CD4-positive, CD25-positive, alpha-beta regulatory T cell (primary cell): ENCODE measurements around the gene ZHX3. TPM values are rescaled to one million over a fixed set of nuclear protein-coding genes. Genes with fewer than 3 reads are reported as not detected.

Experiments used
- ATAC-seq, 2 donors: fragments of 150-1000 bp; cut with Tn5 transposase; one replicate each; pipeline ENCODE4 v1.10.0; 2021; ENCODE audit warnings: low read depth in 2 of 2, moderate number of reproducible peaks in 2 of 2, moderate library complexity in 1 of 2
- DNase-seq, 3 donors: peaks; one replicate each; pipeline versions ENCODE4 v3.0.0 to v3.0.0-alpha.2; 2012 to 2022; ENCODE audit warnings: mixed read lengths in 1 of 3
- H3K27ac ChIP-seq: one replicate; pipeline ENCODE4 v1.7.0; 2013; ENCODE audit warnings: mild to moderate bottlenecking, low read length; ENCODE audit not compliant: insufficient read depth, poor library complexity, severe bottlenecking
- H3K27me3 ChIP-seq: one replicate; pipeline ENCODE4 v1.7.0; 2013; ENCODE audit warnings: low read length; ENCODE audit not compliant: control insufficient read depth, insufficient read depth
- H3K36me3 ChIP-seq: one replicate; pipeline ENCODE4 v1.7.0; 2013; ENCODE audit warnings: mild to moderate bottlenecking, low read length, moderate library complexity; ENCODE audit not compliant: control insufficient read depth, insufficient read depth
- H3K4me1 ChIP-seq: 2 replicates; pipeline ENCODE4 v1.7.0; 2013; ENCODE audit warnings: mild to moderate bottlenecking, low read length; ENCODE audit not compliant: insufficient read depth, control insufficient read depth, poor library complexity, severe bottlenecking
- H3K4me3 ChIP-seq: one replicate; pipeline ENCODE4 v1.7.0; 2013; ENCODE audit warnings: low read depth, mild to moderate bottlenecking, low read length, moderate library complexity
- H3K9me3 ChIP-seq, 2 experiments: 1 replicate in 1 of 2; 2 replicates in 1 of 2; pipeline ENCODE4 v1.7.0; 2013; ENCODE audit warnings: low read length in 2 of 2, mild to moderate bottlenecking in 1 of 2, moderate library complexity in 1 of 2; ENCODE audit not compliant: control insufficient read depth in 2 of 2
- H3K27ac Mint-ChIP-seq, 3 donors: one replicate each; pipeline ENCODE4 v1.8.0; 2020 to 2022; ENCODE audit warnings: mild to moderate bottlenecking in 3 of 3, mixed read lengths in 3 of 3, moderate library complexity in 2 of 3
- H3K27me3 Mint-ChIP-seq: one replicate; pipeline ENCODE4 v1.8.0; 2022; ENCODE audit warnings: mild to moderate bottlenecking, mixed read lengths
- H3K36me3 Mint-ChIP-seq: one replicate; pipeline ENCODE4 v1.8.0; 2020; ENCODE audit warnings: mixed read lengths
- H3K4me1 Mint-ChIP-seq, 4 donors: one replicate each; pipeline ENCODE4 v1.8.0; 2020 to 2022; ENCODE audit warnings: mixed read lengths in 4 of 4, mild to moderate bottlenecking in 1 of 4
- H3K4me3 Mint-ChIP-seq, 4 donors: one replicate each; pipeline ENCODE4 v1.8.0; 2020 to 2022; ENCODE audit warnings: mild to moderate bottlenecking in 4 of 4, mixed read lengths in 4 of 4, moderate library complexity in 3 of 4
- H3K9me3 Mint-ChIP-seq, 7 donors: one replicate each; pipeline ENCODE4 v1.8.0; 2020 to 2022; ENCODE audit warnings: mixed read lengths in 7 of 7, mild to moderate bottlenecking in 3 of 7, moderate library complexity in 2 of 7
- polyA plus RNA-seq, 4 donors: library from polyadenylated mRNA; unstranded; fragments of 300-500 nt; fragmentation: Illumina TruSeq; gene quantifications; one replicate each; pipeline ENCODE4 v1.2.3, GENCODE V29; 2021
- total RNA-seq: library from RNA; stranded (reverse); gene quantifications from one replicate; pipeline ENCODE4 v1.2.3, GENCODE V29; 2022

Gene ZHX3
- total and polyA plus RNA-seq, 5 donors from 2014 or later = 0.42 to 8.8 (median 2.9) TPM

- Mint-ChIP-seq H3K27me3 (no peaks in the 10 kb centered on the region), H3K4me3 (no peak overlapping the region), H3K4me1 (no peaks in the 10 kb centered on the region), H3K27ac (no peak overlapping the region), H3K36me3 (no peaks in the 10 kb centered on the region), H3K9me3 (no peaks in the 10 kb centered on the region)
- Histone ChIP-seq H3K9me3 (no peaks in the 10 kb centered on the region), H3K27me3 (no peaks in the 10 kb centered on the region), H3K4me3 (no peak overlapping the region), H3K27ac (no peak overlapping the region), H3K36me3 (no peaks in the 10 kb centered on the region), H3K4me1 (no peaks in the 10 kb centered on the region)
- DNase-seq (no peak), ATAC-seq (peak in 1 of 2 donors; percentile 10)
Measured at GRCh38 chr20:41349943-41350342, 32.4 kb upstream of the ZHX3 start.

DNA sequence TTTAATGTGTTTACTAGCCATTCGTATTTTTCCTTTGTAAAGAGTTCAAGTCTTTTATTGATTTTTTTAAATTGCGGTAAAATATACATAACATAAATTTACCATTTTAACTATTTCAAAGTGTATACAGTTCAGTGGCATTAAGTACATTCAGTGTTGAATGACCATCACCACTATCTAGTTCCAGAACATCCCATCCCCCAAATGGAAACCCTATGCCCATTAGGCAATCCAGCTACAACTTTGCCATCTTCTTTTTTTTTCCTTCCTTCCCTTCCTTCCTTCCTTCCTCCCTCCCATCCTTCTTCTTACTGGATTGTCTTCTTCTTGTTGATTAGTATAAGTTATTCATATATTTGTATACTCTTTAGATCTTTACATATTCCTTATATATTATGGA, 31.7 kb upstream of the ZHX3 start:
- H3K27ac ChIP-seq = no peak overlapping the region
- no peak overlapping the region for H3K27ac Mint-ChIP-seq

GRCh38 chr20:41348430-41349172, 31.1 kb upstream of the ZHX3 start:
- no peak overlapping the region for H3K27ac Mint-ChIP-seq
- ATAC-seq (no peak), DNase-seq (no peak)
- no peaks in the 10 kb centered on the region for H3K9me3 ChIP-seq
- H3K36me3 ChIP-seq = no peaks in the 10 kb centered on the region
- no peaks in the 10 kb centered on the region for H3K4me1 Mint-ChIP-seq
- no peak overlapping the region for H3K4me3 ChIP-seq
- H3K9me3 Mint-ChIP-seq = no peaks in the 10 kb centered on the region
- H3K27me3 Mint-ChIP-seq = no peaks in the 10 kb centered on the region
- H3K4me1 ChIP-seq = no peaks in the 10 kb centered on the region
- H3K36me3 Mint-ChIP-seq = no peaks in the 10 kb centered on the region
- H3K27ac ChIP-seq = no peak overlapping the region
- H3K27me3 ChIP-seq = no peaks in the 10 kb centered on the region
- H3K4me3 Mint-ChIP-seq = no peak overlapping the region

More for the DNA sequence above, 31.7 kb upstream of the ZHX3 start:
- Mint-ChIP-seq H3K4me3 (no peak overlapping the region), H3K9me3 (no peaks in the 10 kb centered on the region), H3K36me3 (no peaks in the 10 kb centered on the region), H3K4me1 (no peaks in the 10 kb centered on the region), H3K27me3 (no peaks in the 10 kb centered on the region)
- DNase-seq (no peak), ATAC-seq (no peak)
- H3K4me3 ChIP-seq = no peak overlapping the region
- no peaks in the 10 kb centered on the region for H3K4me1 ChIP-seq
- H3K27me3 ChIP-seq = no peaks in the 10 kb centered on the region
- H3K9me3 ChIP-seq = no peaks in the 10 kb centered on the region
- no peaks in the 10 kb centered on the region for H3K36me3 ChIP-seq

DNA sequence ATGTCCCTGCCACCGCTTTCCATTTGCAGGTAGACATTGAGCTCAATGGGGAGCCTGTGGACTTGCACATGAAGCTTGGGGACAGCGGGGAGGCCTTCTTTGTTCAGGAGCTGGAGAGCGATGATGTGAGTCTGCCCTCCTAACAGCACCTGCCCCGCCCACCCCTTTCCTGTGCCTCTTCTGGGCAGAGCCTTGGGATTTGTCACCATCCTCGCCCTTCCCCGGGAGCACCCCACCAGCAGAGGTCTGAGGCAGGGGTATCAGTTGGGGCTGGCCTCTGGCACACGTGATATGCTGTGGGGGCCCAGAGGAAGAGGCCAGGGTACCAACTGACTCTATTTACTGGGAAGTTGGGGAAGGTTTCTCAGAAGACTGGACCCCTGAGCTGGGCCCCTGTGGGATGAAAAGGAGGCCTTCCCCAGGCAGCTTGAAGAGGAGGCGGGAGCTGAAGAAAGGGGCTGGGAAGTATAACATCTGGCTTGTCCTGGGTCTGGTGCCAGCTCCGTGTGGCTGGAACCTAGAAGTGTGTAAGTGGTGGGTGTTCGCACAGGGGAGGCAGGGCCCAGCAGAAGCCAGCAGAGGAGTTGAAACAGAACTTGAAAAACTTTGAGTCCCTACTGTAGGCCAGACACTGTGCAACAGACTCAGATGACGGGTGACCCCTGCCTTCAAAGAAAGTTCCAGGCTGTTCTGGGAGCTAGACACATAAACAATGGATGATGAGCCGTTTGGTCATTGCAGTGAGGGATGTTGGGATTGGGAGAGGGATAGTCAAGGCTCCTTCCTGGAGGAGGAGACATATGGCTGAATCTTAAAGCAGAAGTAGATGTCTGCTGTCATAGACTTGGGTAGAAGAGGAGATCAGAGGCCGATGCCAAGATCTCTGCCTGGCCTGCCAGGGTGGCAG, 30.2 kb upstream of the ZHX3 start:
- no peak for ATAC-seq
- Histone ChIP-seq H3K27ac (no peak overlapping the region), H3K9me3 (no peaks in the 10 kb centered on the region), H3K36me3 (no peaks in the 10 kb centered on the region), H3K27me3 (no peaks in the 10 kb centered on the region), H3K4me1 (no peaks in the 10 kb centered on the region), H3K4me3 (no peak overlapping the region)
- H3K27me3 Mint-ChIP-seq = no peaks in the 10 kb centered on the region
- no peak for DNase-seq
- no peak overlapping the region for H3K4me3 Mint-ChIP-seq
- H3K27ac Mint-ChIP-seq = no peak overlapping the region
- H3K36me3 Mint-ChIP-seq = no peaks in the 10 kb centered on the region
- H3K4me1 Mint-ChIP-seq = no peaks in the 10 kb centered on the region
- H3K9me3 Mint-ChIP-seq = no peaks in the 10 kb centered on the region

GRCh38 chr20:41345729-41346067, 28.2 kb upstream of the ZHX3 start:
- H3K4me3 ChIP-seq = no peak overlapping the region
- peaks cover under 1% of the 10 kb centered on the region for H3K4me1 ChIP-seq
- no peaks in the 10 kb centered on the region for H3K27me3 ChIP-seq
- H3K4me1 Mint-ChIP-seq = peaks cover 0 to under 1% (median 0%) of the 10 kb centered on the region in 4 donors
- no peak overlapping the region for H3K4me3 Mint-ChIP-seq
- no peak overlapping the region for H3K27ac Mint-ChIP-seq
- no peaks in the 10 kb centered on the region for H3K9me3 ChIP-seq
- no peak for DNase-seq
- H3K36me3 ChIP-seq = no peaks in the 10 kb centered on the region
- no peak for ATAC-seq
- H3K27me3 Mint-ChIP-seq = no peaks in the 10 kb centered on the region
- H3K9me3 Mint-ChIP-seq = no peaks in the 10 kb centered on the region
- no peaks in the 10 kb centered on the region for H3K36me3 Mint-ChIP-seq
- H3K27ac ChIP-seq = no peak overlapping the region

GRCh38 chr20:41344938-41345728, 27.6 kb upstream of the ZHX3 start:
- Mint-ChIP-seq H3K4me3 (no peak overlapping the region), H3K4me1 (peaks cover 1 to 6% (median 3%) of the 10 kb centered on the region in 4 donors), H3K27me3 (no peaks in the 10 kb centered on the region), H3K36me3 (no peaks in the 10 kb centered on the region), H3K27ac (no peak overlapping the region), H3K9me3 (no peaks in the 10 kb centered on the region)
- no peaks in the 10 kb centered on the region for H3K9me3 ChIP-seq
- H3K27me3 ChIP-seq = no peaks in the 10 kb centered on the region
- DNase-seq (no peak), ATAC-seq (no peak)
- H3K4me3 ChIP-seq = no peak overlapping the region
- no peak overlapping the region for H3K27ac ChIP-seq
- no peaks in the 10 kb centered on the region for H3K36me3 ChIP-seq
- peaks cover 6% of the 10 kb centered on the region for H3K4me1 ChIP-seq

- peak overlapping the region in 2 of 3 donors; percentile 48 to 57 for H3K27ac Mint-ChIP-seq
- no peaks in the 10 kb centered on the region for H3K36me3 Mint-ChIP-seq
- Histone ChIP-seq H3K4me1 (peaks cover 11% of the 10 kb centered on the region), H3K36me3 (no peaks in the 10 kb centered on the region), H3K27ac (no peak overlapping the region), H3K9me3 (no peaks in the 10 kb centered on the region), H3K27me3 (no peaks in the 10 kb centered on the region), H3K4me3 (no peak overlapping the region)
- DNase-seq (no peak), ATAC-seq (no peak)
- peaks cover 4 to 13% (median 7%) of the 10 kb centered on the region in 4 donors for H3K4me1 Mint-ChIP-seq
- peaks cover 5% of the 10 kb centered on the region for H3K27me3 Mint-ChIP-seq
- no peak overlapping the region for H3K4me3 Mint-ChIP-seq
- no peaks in the 10 kb centered on the region for H3K9me3 Mint-ChIP-seq
Measured at GRCh38 chr20:41344477-41344876, 26.9 kb upstream of the ZHX3 start.
